K562 (cell line): ENCODE data around the gene VPREB1. TPM values are rescaled to one million over a fixed set of nuclear protein-coding genes. Genes with fewer than 3 reads are reported as not detected.
A peak's percentile ranks its signal among the peaks of the same experiment; 100 is the strongest.

ENCODE experiments used
- BHLHE40 ChIP-seq: IDR thresholded peaks from 2 replicates; pipeline ENCODE4 v1.6.1; 2011; ENCODE audit warnings: low read length, improper control_type of control experiment
- E2F5 ChIP-seq: sonication (generic); formaldehyde crosslinking; IDR thresholded peaks from 2 replicates; pipeline ENCODE4 v1.8.0; 2022; ENCODE audit warnings: mild to moderate bottlenecking, missing genetic modification reagents
- ERF ChIP-seq: fragments of 450-650 bp; formaldehyde crosslinking; IDR thresholded peaks from 2 replicates; pipeline ENCODE4 v1.4.0; 2020; ENCODE audit warnings: mild to moderate bottlenecking, mixed read lengths
- ESRRA ChIP-seq: fragments of 450-650 bp; IDR thresholded peaks from 2 replicates; pipeline ENCODE4 v1.6.1; 2014; ENCODE audit warnings: low read depth, mild to moderate bottlenecking, moderate library complexity, borderline replicate concordance
- GATA2 ChIP-seq: sonication (generic); formaldehyde crosslinking; IDR thresholded peaks from 2 replicates; pipeline ENCODE4 v1.4.0; 2020; ENCODE audit warnings: mild to moderate bottlenecking, missing genetic modification reagents
- GTF2F1 ChIP-seq: IDR thresholded peaks from 2 replicates; pipeline ENCODE4 v1.6.1; 2011; ENCODE audit warnings: low read depth, low read length, improper control_type of control experiment
- HEY1 ChIP-seq: fragments of 250-450 bp; sonication (Bioruptor Pico); IDR thresholded peaks from 2 replicates; pipeline ENCODE4 v1.5.0; 2020; ENCODE audit warnings: mild to moderate bottlenecking, moderate library complexity, borderline replicate concordance
- LARP7 ChIP-seq: fragments of 450-650 bp; IDR thresholded peaks from 2 replicates; pipeline ENCODE4 v1.6.1; 2016
- PHB2 ChIP-seq: fragments of 450-650 bp; IDR thresholded peaks from 2 replicates; pipeline ENCODE4 v1.6.1; 2017; ENCODE audit warnings: low read depth
- PTRF ChIP-seq: fragments of 450-650 bp; IDR thresholded peaks from 2 replicates; pipeline ENCODE4 v1.6.1; 2016; ENCODE audit warnings: mild to moderate bottlenecking, missing genetic modification characterization, missing compliant biosample characterization
- RBBP5 ChIP-seq: fragments of 200-600 bp; sonication (generic); IDR thresholded peaks from 2 replicates; pipeline ENCODE4 v1.6.1; 2012; ENCODE audit warnings: borderline replicate concordance, mild to moderate bottlenecking, low read length, control low read depth, inconsistent platforms; ENCODE audit not compliant: insufficient read depth, poor library complexity, severe bottlenecking
- SFPQ ChIP-seq: fragments of 200-400 bp; formaldehyde crosslinking; IDR thresholded peaks from 2 replicates; pipeline ENCODE4 v1.6.1; 2017; ENCODE audit warnings: mild to moderate bottlenecking, low read depth, low read length, moderate library complexity
- SIN3A ChIP-seq, 2 experiments: fragments of 150-350 bp in 1 of 2; IDR thresholded peaks; 2 replicates each; pipeline ENCODE4 v1.6.1; 2011 to 2016; ENCODE audit warnings: borderline replicate concordance in 2 of 2, low read depth in 2 of 2, low read length in 2 of 2, mild to moderate bottlenecking in 2 of 2, moderate library complexity in 2 of 2; ENCODE audit not compliant: control insufficient read depth in 1 of 2
- SMC3 ChIP-seq: conservative IDR thresholded peaks from 2 replicates; pipeline ENCODE4 v1.6.1; 2011; ENCODE audit warnings: low read depth, low read length, improper control_type of control experiment; ENCODE audit not compliant: insufficient read depth
- SRSF7 ChIP-seq: fragments of 200-400 bp; formaldehyde crosslinking; optimal IDR thresholded peaks from 2 replicates; pipeline ENCODE3; 2017; ENCODE audit warnings: mild to moderate bottlenecking, low read depth, low read length
- ZBTB7A ChIP-seq: IDR thresholded peaks from 2 replicates; pipeline ENCODE4 v1.6.1; 2011; ENCODE audit warnings: low read depth, mild to moderate bottlenecking, low read length, moderate library complexity, borderline replicate concordance; ENCODE audit not compliant: control insufficient read depth
- ZC3H11A ChIP-seq: IDR thresholded peaks from 2 replicates; pipeline ENCODE4 v1.6.1; 2012; ENCODE audit warnings: low read depth, low read length, improper control_type of control experiment
- ZNF140 ChIP-seq: fragments of 250-450 bp; sonication (Bioruptor Pico); IDR thresholded peaks from 2 replicates; pipeline ENCODE4 v1.8.0; 2021; ENCODE audit warnings: moderate library complexity, mild to moderate bottlenecking, inconsistent platforms
- ZNF57 ChIP-seq: fragments of 450-650 bp; formaldehyde crosslinking; IDR thresholded peaks from 2 replicates; pipeline ENCODE4 v1.4.0; 2020; ENCODE audit warnings: mild to moderate bottlenecking, moderate library complexity
- ZNF778 ChIP-seq: fragments of 450-650 bp; formaldehyde crosslinking; IDR thresholded peaks from 2 replicates; pipeline ENCODE4 v1.4.0; 2020; ENCODE audit warnings: mild to moderate bottlenecking, moderate library complexity
- polyA plus RNA-seq, 8 experiments: library from polyadenylated mRNA; depleted of rRNA in 4 of 8; stranded (reverse) in 5 of 8; unstranded in 3 of 8; fragments of >200 nt; fragmentation: Nextera tagmentation in 2 of 8; fragmentation: Illumina TruSeq in 1 of 8; extraction: Ambion mirVana in 2 of 8; extraction: Trizol in 1 of 8; gene quantifications; 2 replicates each; pipeline versions ENCODE4 v1.2.1 to v1.2.3, GENCODE V29; 2011 to 2014; ENCODE audit warnings: inconsistent platforms in 1 of 8, missing spikeins in 1 of 8
- total RNA-seq, 7 experiments: library from RNA; depleted of rRNA in 6 of 7; stranded (reverse); fragments of >200 nt in 6 of 7; fragmentation: Illumina TruSeq in 2 of 7; extraction: Trizol in 2 of 7; gene quantifications; 2 replicates each; pipeline versions ENCODE4 v1.2.1 to v1.2.3, GENCODE V29; 2011 to 2021; ENCODE audit warnings: low replicate concordance in 1 of 7
- TF ChIP-seq, protein P1 (sequence below): fragments of 450-650 bp; IDR thresholded peaks from 2 replicates; pipeline ENCODE4 v1.6.1; 2018; ENCODE audit not compliant: partially characterized antibody
- TF ChIP-seq, protein P2 (sequence below): fragments of 450-650 bp; IDR thresholded peaks from 2 replicates; pipeline ENCODE4 v1.6.1; 2016

The VPREB1 gene
- total and polyA plus RNA-seq, 9 of the 15 experiments (the other 6 are each of a cell fraction or from before 2014, with no cell fraction given): not detected

- TF ChIP-seq, protein P1, sequence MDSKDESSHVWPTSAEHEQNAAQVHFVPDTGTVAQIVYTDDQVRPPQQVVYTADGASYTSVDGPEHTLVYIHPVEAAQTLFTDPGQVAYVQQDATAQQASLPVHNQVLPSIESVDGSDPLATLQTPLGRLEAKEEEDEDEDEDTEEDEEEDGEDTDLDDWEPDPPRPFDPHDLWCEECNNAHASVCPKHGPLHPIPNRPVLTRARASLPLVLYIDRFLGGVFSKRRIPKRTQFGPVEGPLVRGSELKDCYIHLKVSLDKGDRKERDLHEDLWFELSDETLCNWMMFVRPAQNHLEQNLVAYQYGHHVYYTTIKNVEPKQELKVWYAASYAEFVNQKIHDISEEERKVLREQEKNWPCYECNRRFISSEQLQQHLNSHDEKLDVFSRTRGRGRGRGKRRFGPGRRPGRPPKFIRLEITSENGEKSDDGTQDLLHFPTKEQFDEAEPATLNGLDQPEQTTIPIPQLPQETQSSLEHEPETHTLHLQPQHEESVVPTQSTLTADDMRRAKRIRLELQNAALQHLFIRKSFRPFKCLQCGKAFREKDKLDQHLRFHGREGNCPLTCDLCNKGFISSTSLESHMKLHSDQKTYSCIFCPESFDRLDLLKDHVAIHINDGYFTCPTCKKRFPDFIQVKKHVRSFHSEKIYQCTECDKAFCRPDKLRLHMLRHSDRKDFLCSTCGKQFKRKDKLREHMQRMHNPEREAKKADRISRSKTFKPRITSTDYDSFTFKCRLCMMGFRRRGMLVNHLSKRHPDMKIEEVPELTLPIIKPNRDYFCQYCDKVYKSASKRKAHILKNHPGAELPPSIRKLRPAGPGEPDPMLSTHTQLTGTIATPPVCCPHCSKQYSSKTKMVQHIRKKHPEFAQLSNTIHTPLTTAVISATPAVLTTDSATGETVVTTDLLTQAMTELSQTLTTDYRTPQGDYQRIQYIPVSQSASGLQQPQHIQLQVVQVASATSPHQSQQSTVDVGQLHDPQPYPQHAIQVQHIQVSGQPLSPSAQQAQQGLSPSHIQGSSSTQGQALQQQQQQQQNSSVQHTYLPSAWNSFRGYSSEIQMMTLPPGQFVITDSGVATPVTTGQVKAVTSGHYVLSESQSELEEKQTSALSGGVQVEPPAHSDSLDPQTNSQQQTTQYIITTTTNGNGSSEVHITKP: no peak
- no peak for TF ChIP-seq ZBTB7A
- no peak for TF ChIP-seq LARP7
- TF ChIP-seq ZNF778 (CRISPR knock-in tag): no peak
- no peak for TF ChIP-seq E2F5
- no peak for TF ChIP-seq SFPQ
- TF ChIP-seq ZNF57 (CRISPR knock-in tag): no peak
- no peak for TF ChIP-seq PTRF (tag)
- TF ChIP-seq, protein P2, sequence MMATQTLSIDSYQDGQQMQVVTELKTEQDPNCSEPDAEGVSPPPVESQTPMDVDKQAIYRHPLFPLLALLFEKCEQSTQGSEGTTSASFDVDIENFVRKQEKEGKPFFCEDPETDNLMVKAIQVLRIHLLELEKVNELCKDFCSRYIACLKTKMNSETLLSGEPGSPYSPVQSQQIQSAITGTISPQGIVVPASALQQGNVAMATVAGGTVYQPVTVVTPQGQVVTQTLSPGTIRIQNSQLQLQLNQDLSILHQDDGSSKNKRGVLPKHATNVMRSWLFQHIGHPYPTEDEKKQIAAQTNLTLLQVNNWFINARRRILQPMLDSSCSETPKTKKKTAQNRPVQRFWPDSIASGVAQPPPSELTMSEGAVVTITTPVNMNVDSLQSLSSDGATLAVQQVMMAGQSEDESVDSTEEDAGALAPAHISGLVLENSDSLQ: no peak
- no peak for TF ChIP-seq BHLHE40
- TF ChIP-seq ZC3H11A: no peak
- TF ChIP-seq GTF2F1: no peak
- no peak for TF ChIP-seq SRSF7
- TF ChIP-seq RBBP5: no peak
- no peak for TF ChIP-seq GATA2 (CRISPR knock-in tag)
- TF ChIP-seq ESRRA: peak; percentile 59; the same call in 1 of the 2 replicates
- TF ChIP-seq ZNF140: no peak
- TF ChIP-seq PHB2: no peak
- TF ChIP-seq SIN3A (IDR thresholded peaks at IDR 0.05; ENCODE audit: borderline replicate concordance in 2 of 2, control insufficient read depth in 1 of 2, low read depth in 2 of 2, low read length in 2 of 2): no peak
- no peak for TF ChIP-seq HEY1 (CRISPR knock-in tag)
- TF ChIP-seq ERF (CRISPR knock-in tag): no peak
- TF ChIP-seq SMC3: peak; percentile 80
These were observed 9.0 kb upstream of the VPREB1 start (continued) for GRCh38 chr22:22235558-22235957.
